ENCODE measurements around the gene SYNPO.
A peak's percentile ranks its signal among the peaks of the same experiment; 100 is the strongest.

SYNPO gene

GRCh38 chr5:150690760-150691159 lies 50.3 kb downstream of the SYNPO start:
- DNase-seq (ENCODE audit: low spot score), result no peak

- no peak for DNase-seq (ENCODE audit: low spot score)
Observed at GRCh38 chr5:150692276-150692675, 51.8 kb downstream of the SYNPO start.

GRCh38 chr5:150694612-150695011 lies 54.2 kb downstream of the SYNPO start:
- no peak for DNase-seq (ENCODE audit: low spot score)

GRCh38 chr5:150700246-150700593 lies 59.8 kb downstream of the SYNPO start:
- DNase-seq (ENCODE audit: low spot score), result no peak

GRCh38 chr5:150700594-150701377 lies 60.3 kb downstream of the SYNPO start, which contains the start of gene RBM22:
Gene RBM22 (minus strand): TSS chr5:150701062. CDS start chr5:150700985, 77 bp downstream.
- peak; percentile 46 for DNase-seq (ENCODE audit: low spot score)

- DNase-seq (ENCODE audit: low spot score), result no peak
Observed at GRCh38 chr5:150703762-150704161, 63.3 kb downstream of the SYNPO start.

GRCh38 chr5:150706776-150707390 lies 66.4 kb downstream of the SYNPO start:
- DNase-seq (ENCODE audit: low spot score), result no peak
